ENCODE data around the gene CACNA2D3.

DNA sequence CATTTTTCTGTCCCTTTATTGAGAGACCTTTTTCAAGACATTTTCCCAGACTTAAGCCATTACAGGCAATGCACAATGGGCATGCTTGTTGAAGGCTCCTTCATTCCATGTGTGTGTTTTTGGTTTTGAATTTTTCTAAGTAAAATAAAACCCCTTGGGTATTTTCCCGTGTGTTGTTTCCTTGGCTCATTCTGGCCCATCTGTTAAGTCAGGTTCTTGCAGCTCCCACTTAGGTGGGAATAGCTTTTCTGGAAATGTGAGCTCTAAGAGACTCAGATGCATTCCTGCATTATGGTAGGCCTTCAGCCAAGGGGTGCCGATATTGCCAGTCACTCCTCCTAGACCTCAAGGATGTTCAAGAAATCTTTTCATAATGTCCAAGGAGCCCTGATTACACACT, 314.9 kb downstream of the CACNA2D3 start:
- TF ChIP-seq, protein P1, sequence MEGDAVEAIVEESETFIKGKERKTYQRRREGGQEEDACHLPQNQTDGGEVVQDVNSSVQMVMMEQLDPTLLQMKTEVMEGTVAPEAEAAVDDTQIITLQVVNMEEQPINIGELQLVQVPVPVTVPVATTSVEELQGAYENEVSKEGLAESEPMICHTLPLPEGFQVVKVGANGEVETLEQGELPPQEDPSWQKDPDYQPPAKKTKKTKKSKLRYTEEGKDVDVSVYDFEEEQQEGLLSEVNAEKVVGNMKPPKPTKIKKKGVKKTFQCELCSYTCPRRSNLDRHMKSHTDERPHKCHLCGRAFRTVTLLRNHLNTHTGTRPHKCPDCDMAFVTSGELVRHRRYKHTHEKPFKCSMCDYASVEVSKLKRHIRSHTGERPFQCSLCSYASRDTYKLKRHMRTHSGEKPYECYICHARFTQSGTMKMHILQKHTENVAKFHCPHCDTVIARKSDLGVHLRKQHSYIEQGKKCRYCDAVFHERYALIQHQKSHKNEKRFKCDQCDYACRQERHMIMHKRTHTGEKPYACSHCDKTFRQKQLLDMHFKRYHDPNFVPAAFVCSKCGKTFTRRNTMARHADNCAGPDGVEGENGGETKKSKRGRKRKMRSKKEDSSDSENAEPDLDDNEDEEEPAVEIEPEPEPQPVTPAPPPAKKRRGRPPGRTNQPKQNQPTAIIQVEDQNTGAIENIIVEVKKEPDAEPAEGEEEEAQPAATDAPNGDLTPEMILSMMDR (IDR thresholded peaks at IDR 0.05): no peak
- TF ChIP-seq EP300 (IDR thresholded peaks at IDR 0.05; ENCODE audit: low read depth) (no peak), POLR2A (IDR thresholded peaks at IDR 0.05) (no peak), POLR2AphosphoS5 (IDR thresholded peaks at IDR 0.05) (no peak)

Data from transverse colon (tissue), 4 donors.